H9 (cell line): Measurements from ENCODE around the gene GRIN2B. TPM values are rescaled to one million over a fixed set of nuclear protein-coding genes. Genes with fewer than 3 reads are reported as not detected.

Experiments
- DNase-seq: peaks from one replicate; pipeline ENCODE4 v3.0.0-alpha.2; 2017
- H2AFZ ChIP-seq: one replicate; pipeline ENCODE4 v1.6.1; 2013; ENCODE audit warnings: mild to moderate bottlenecking, low read length, control low read depth, moderate library complexity
- H2AK5ac ChIP-seq: 2 replicates; pipeline ENCODE4 v1.6.1; 2013; ENCODE audit warnings: low read length, control low read depth, mixed read lengths; ENCODE audit not compliant: insufficient read length
- H2BK120ac ChIP-seq: one replicate; pipeline ENCODE4 v1.6.1; 2013; ENCODE audit warnings: low read depth, mild to moderate bottlenecking, low read length, control low read depth, inconsistent platforms; ENCODE audit not compliant: poor library complexity, severe bottlenecking
- H2BK12ac ChIP-seq: 2 replicates; pipeline ENCODE4 v1.6.1; 2013; ENCODE audit warnings: low read length, control low read depth, mixed read lengths, low read depth; ENCODE audit not compliant: insufficient read length
- H2BK15ac ChIP-seq: 2 replicates; pipeline ENCODE4 v1.6.1; 2013; ENCODE audit warnings: low read depth, low read length, control low read depth
- H2BK20ac ChIP-seq: one replicate; pipeline ENCODE4 v1.6.1; 2013; ENCODE audit warnings: low read depth, mild to moderate bottlenecking, low read length, control low read depth, inconsistent platforms; ENCODE audit not compliant: poor library complexity, severe bottlenecking
- H2BK5ac ChIP-seq: 2 replicates; pipeline ENCODE4 v1.6.1; 2013; ENCODE audit warnings: low read length, control low read depth, mixed read lengths; ENCODE audit not compliant: insufficient read length
- H3K14ac ChIP-seq: 2 replicates; pipeline ENCODE4 v1.6.1; 2013; ENCODE audit warnings: low read length, control low read depth; ENCODE audit not compliant: insufficient read depth
- H3K18ac ChIP-seq: 2 replicates; pipeline ENCODE4 v1.6.1; 2013; ENCODE audit warnings: low read depth, mild to moderate bottlenecking, mixed read lengths, low read length, control low read depth; ENCODE audit not compliant: insufficient read length
- H3K23ac ChIP-seq: 2 replicates; pipeline ENCODE4 v1.6.1; 2013; ENCODE audit warnings: low read length, control low read depth, mixed read lengths, low read depth; ENCODE audit not compliant: insufficient read length
- H3K23me2 ChIP-seq: 2 replicates; pipeline ENCODE4 v1.6.1; 2013; ENCODE audit warnings: low read depth, mild to moderate bottlenecking, mixed read lengths, low read length, control low read depth; ENCODE audit not compliant: insufficient read length, poor library complexity, severe bottlenecking
- H3K27ac ChIP-seq: 2 replicates; pipeline ENCODE4 v1.5.1; 2013; ENCODE audit warnings: low read length, control low read depth, mixed read lengths, low read depth; ENCODE audit not compliant: insufficient read length
- H3K27me3 ChIP-seq: 2 replicates; pipeline ENCODE4 v1.6.1; 2013; ENCODE audit warnings: low read length, control low read depth, inconsistent platforms; ENCODE audit not compliant: insufficient read depth
- H3K4ac ChIP-seq: 2 replicates; pipeline ENCODE4 v1.6.1; 2013; ENCODE audit warnings: low read depth, mild to moderate bottlenecking, control low read depth, inconsistent platforms, low read length, moderate library complexity
- H3K4me1 ChIP-seq: 2 replicates; pipeline ENCODE4 v1.6.1; 2013; ENCODE audit warnings: low read length, control low read depth, inconsistent platforms; ENCODE audit not compliant: insufficient read depth
- H3K4me2 ChIP-seq: 2 replicates; pipeline ENCODE4 v1.6.1; 2013; ENCODE audit warnings: low read length, control low read depth, mixed read lengths; ENCODE audit not compliant: insufficient read length, insufficient read depth
- H3K56ac ChIP-seq: 2 replicates; pipeline ENCODE4 v1.6.1; 2013; ENCODE audit warnings: low read depth, mild to moderate bottlenecking, mixed read lengths, low read length, control low read depth; ENCODE audit not compliant: insufficient read length
- H3K79me1 ChIP-seq: 2 replicates; pipeline ENCODE4 v1.6.1; 2013; ENCODE audit warnings: low read depth, mild to moderate bottlenecking, moderate library complexity, low read length, control low read depth, inconsistent platforms; ENCODE audit not compliant: insufficient read depth, poor library complexity, severe bottlenecking
- H3K79me2 ChIP-seq: 2 replicates; pipeline ENCODE4 v1.6.1; 2013; ENCODE audit warnings: low read length, control low read depth, inconsistent platforms; ENCODE audit not compliant: insufficient read depth
- H3K9ac ChIP-seq: 2 replicates; pipeline ENCODE4 v1.6.1; 2013; ENCODE audit warnings: low read length, control low read depth, mixed read lengths; ENCODE audit not compliant: insufficient read length; ENCODE audit errors: extremely low read depth
- H3K9me3 ChIP-seq: one replicate; pipeline ENCODE4 v1.6.1; 2013; ENCODE audit warnings: low read depth, low read length, inconsistent platforms; ENCODE audit not compliant: control insufficient read depth
- H3T11ph ChIP-seq: one replicate; pipeline ENCODE4 v1.6.1; 2013; ENCODE audit warnings: mild to moderate bottlenecking, low read length, control low read depth, inconsistent platforms
- H4K20me1 ChIP-seq: one replicate; pipeline ENCODE4 v1.6.1; 2013; ENCODE audit not compliant: control insufficient read depth, insufficient read length, insufficient read depth
- H4K5ac ChIP-seq: 2 replicates; pipeline ENCODE4 v1.6.1; 2013; ENCODE audit warnings: low read depth, mild to moderate bottlenecking, mixed read lengths, low read length, control low read depth; ENCODE audit not compliant: insufficient read length
- H4K8ac ChIP-seq: replicated peaks from 2 replicates; pipeline ENCODE4 v1.6.1; 2013; ENCODE audit warnings: low read length, control low read depth, mixed read lengths, low read depth; ENCODE audit not compliant: insufficient read length
- H4K91ac ChIP-seq: 2 replicates; pipeline ENCODE4 v1.6.1; 2013; ENCODE audit warnings: low read depth, mild to moderate bottlenecking, moderate library complexity, mixed read lengths, low read length, control low read depth; ENCODE audit not compliant: insufficient read length
- H3K27ac Mint-ChIP-seq, 3 experiments: 2 replicates in 2 of 3; 3 replicates in 1 of 3; pipeline ENCODE4 v1.8.0; 2020 to 2021; ENCODE audit warnings: mixed read lengths in 3 of 3, mild to moderate bottlenecking in 1 of 3, moderate library complexity in 1 of 3
- H3K27me3 Mint-ChIP-seq: 2 replicates; pipeline ENCODE4 v1.8.0; 2021; ENCODE audit warnings: low read depth, mild to moderate bottlenecking, moderate library complexity, mixed read lengths
- H3K36me3 Mint-ChIP-seq, 3 experiments: 2 replicates in 2 of 3; 3 replicates in 1 of 3; pipeline ENCODE4 v1.8.0; 2020 to 2021; ENCODE audit warnings: low read depth in 3 of 3, mixed read lengths in 3 of 3; ENCODE audit not compliant: insufficient read depth in 1 of 3
- H3K4me1 Mint-ChIP-seq, 2 experiments: 2 replicates each; pipeline ENCODE4 v1.8.0; 2020; ENCODE audit warnings: mixed read lengths in 2 of 2
- H3K4me3 Mint-ChIP-seq, 2 experiments: 2 replicates in 1 of 2; 3 replicates in 1 of 2; pipeline ENCODE4 v1.8.0; 2020 to 2021; ENCODE audit warnings: mild to moderate bottlenecking in 2 of 2, mixed read lengths in 2 of 2, moderate library complexity in 1 of 2
- H3K9me3 Mint-ChIP-seq, 2 experiments: 2 replicates in 1 of 2; 3 replicates in 1 of 2; pipeline ENCODE4 v1.8.0; 2020; ENCODE audit warnings: mild to moderate bottlenecking in 2 of 2, mixed read lengths in 2 of 2, moderate library complexity in 1 of 2
- WGBS: extraction: QIAGEN DNeasy Blood & Tissue Kit; methylation state at CpG from one replicate; pipeline ENCODE4 v1.1.7; 2013; ENCODE audit warnings: missing lambda C conversion rate, low lambda C conversion rate, mixed read lengths; ENCODE audit not compliant: insufficient read length; ENCODE audit errors: extremely low coverage; 5-methylcytosine and 5-hydroxymethylcytosine counted together
- total RNA-seq: library from RNA; stranded (reverse); gene quantifications from 2 replicates; pipeline ENCODE4 v1.2.1, GENCODE V29; 2021
- TF ChIP-seq, protein P1 (sequence below): fragments of 200-600 bp; sonication (generic); conservative IDR thresholded peaks from 3 replicates; pipeline ENCODE4 v1.8.0; 2021; ENCODE audit warnings: antibody characterized with exemption, mild to moderate bottlenecking

The GRIN2B gene
- total RNA-seq, 1 experiment from 2014 or later: 0.13 TPM

DNA sequence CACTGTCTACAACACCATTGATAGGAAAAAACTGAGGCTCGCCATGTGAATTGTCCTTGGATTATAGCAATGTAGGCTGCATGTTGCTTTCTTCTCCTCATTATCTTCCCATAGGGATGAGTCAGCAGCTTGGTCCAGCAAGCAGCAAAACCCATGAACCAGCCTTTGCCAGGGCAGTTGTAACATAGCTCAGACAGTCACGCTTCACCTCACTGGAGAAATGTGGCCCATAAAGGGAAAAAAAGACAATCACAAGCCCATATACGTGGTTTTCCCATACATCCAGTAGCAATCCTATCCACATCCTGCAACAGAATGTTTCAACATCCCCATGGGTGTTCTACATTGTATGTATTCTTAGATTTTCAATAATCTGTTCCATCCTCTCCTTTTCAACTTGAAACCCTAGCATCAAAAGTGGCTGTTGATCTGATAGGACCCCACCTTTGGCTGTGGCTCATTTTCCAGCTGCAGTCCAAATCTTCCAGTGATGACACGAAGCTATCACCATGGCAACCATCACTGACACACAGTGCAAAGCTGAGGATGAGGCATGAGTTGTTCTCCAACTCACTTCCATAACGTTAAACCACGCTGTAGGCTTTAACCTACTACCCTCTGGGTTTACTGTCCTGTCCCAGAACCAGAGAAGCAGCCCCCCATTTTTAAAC is 34.0 kb downstream of the GRIN2B start:
- Mint-ChIP-seq H3K4me1 (peaks cover 26 to 32% of the 10 kb centered on the region in 2 experiments), H3K9me3 (no peaks in the 10 kb centered on the region; a peak in 1 of 5 replicates)
- no peaks in the 10 kb centered on the region for H3K27me3 ChIP-seq

More for the DNA sequence above, 34.0 kb downstream of the GRIN2B start:
- H3K36me3 Mint-ChIP-seq: no peaks in the 10 kb centered on the region
- no peak overlapping the region for H3K27ac Mint-ChIP-seq
- DNase-seq: no peak
- Histone ChIP-seq H2BK120ac (no peak overlapping the region), H3K4me1 (no peaks in the 10 kb centered on the region; the same call in 1 of the 2 replicates), H4K20me1 (peaks cover 2% of the 10 kb centered on the region), H4K5ac (no peak overlapping the region), H2BK12ac (no peak overlapping the region), H2BK20ac (no peak overlapping the region), H2BK5ac (no peak overlapping the region), H3K23me2 (no peaks in the 10 kb centered on the region), H3K56ac (no peak overlapping the region), H2AFZ (no peak overlapping the region), H3K18ac (no peak overlapping the region), H3K23ac (no peak overlapping the region), H3K4ac (no peak overlapping the region), H4K91ac (no peak overlapping the region), H2AK5ac (no peak overlapping the region), H3K9me3 (no peaks in the 10 kb centered on the region), H3K79me2 (no peaks in the 10 kb centered on the region), H3K14ac (no peak overlapping the region), H2BK15ac (no peak overlapping the region), H3K9ac (no peak overlapping the region), H4K8ac (no peak overlapping the region), H3T11ph (no peak overlapping the region), H3K27ac (no peak overlapping the region), H3K4me2 (no peak overlapping the region), H3K79me1 (no peaks in the 10 kb centered on the region)
- peak overlapping the region in 1 of 2 experiments; percentile 15; a peak in 1 of 5 replicates for H3K4me3 Mint-ChIP-seq
- no CpG with 5 or more reads among the region's 6 CpGs for WGBS
- TF ChIP-seq, protein P1, sequence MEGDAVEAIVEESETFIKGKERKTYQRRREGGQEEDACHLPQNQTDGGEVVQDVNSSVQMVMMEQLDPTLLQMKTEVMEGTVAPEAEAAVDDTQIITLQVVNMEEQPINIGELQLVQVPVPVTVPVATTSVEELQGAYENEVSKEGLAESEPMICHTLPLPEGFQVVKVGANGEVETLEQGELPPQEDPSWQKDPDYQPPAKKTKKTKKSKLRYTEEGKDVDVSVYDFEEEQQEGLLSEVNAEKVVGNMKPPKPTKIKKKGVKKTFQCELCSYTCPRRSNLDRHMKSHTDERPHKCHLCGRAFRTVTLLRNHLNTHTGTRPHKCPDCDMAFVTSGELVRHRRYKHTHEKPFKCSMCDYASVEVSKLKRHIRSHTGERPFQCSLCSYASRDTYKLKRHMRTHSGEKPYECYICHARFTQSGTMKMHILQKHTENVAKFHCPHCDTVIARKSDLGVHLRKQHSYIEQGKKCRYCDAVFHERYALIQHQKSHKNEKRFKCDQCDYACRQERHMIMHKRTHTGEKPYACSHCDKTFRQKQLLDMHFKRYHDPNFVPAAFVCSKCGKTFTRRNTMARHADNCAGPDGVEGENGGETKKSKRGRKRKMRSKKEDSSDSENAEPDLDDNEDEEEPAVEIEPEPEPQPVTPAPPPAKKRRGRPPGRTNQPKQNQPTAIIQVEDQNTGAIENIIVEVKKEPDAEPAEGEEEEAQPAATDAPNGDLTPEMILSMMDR: no peak
- peaks cover 2% of the 10 kb centered on the region; the same call in 1 of the 2 replicates for H3K27me3 Mint-ChIP-seq
